ENCODE measurements around the gene CLCA2.
A peak's percentile ranks its signal among the peaks of the same experiment; 100 is the strongest.

CLCA2 gene, protein sequence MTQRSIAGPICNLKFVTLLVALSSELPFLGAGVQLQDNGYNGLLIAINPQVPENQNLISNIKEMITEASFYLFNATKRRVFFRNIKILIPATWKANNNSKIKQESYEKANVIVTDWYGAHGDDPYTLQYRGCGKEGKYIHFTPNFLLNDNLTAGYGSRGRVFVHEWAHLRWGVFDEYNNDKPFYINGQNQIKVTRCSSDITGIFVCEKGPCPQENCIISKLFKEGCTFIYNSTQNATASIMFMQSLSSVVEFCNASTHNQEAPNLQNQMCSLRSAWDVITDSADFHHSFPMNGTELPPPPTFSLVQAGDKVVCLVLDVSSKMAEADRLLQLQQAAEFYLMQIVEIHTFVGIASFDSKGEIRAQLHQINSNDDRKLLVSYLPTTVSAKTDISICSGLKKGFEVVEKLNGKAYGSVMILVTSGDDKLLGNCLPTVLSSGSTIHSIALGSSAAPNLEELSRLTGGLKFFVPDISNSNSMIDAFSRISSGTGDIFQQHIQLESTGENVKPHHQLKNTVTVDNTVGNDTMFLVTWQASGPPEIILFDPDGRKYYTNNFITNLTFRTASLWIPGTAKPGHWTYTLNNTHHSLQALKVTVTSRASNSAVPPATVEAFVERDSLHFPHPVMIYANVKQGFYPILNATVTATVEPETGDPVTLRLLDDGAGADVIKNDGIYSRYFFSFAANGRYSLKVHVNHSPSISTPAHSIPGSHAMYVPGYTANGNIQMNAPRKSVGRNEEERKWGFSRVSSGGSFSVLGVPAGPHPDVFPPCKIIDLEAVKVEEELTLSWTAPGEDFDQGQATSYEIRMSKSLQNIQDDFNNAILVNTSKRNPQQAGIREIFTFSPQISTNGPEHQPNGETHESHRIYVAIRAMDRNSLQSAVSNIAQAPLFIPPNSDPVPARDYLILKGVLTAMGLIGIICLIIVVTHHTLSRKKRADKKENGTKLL

DNA sequence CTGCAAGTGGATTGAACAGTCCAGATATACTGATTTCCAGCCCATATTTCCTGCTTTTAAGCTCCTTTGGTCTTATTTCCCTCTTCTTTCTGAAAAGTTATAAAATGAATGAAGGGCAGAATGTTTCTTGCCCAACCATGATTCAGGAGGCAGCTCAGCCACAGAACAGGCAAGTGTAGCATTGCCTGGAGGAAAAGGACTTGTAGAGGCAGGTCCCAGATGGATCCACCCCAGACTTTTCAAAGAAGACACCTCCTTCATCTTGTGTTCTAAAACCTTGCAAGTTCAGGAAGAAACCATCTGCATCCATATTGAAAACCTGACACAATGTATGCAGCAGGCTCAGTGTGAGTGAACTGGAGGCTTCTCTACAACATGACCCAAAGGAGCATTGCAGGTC, at the start of gene CLCA2:
TSS of gene CLCA2 (plus strand) at position 299 of the 400 bp plus-strand sequence. CDS start at position 376, 77 bp downstream.
- DNase-seq (ENCODE audit: low spot score), result no peak

DNA sequence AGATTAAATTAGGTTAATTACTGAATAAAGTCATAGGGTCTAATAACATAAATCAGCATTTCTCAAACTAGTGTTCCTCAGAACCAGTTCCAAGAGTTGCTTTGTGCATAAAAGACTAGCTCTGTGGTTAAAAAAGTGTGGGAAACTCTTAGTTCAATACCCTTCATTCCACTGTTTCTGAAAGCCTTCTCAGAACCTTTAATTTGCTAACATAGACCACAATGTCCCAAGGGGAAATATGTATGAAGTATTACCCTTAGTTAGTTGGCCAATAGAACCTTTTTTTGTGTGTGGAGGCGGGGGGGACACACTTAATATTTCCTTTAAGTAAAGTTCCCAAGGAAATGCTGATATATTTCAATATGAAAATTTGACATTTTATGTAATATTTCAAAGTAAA, 48.3 kb upstream of the CLCA2 start:
- no peak for DNase-seq (ENCODE audit: low spot score)

DNA sequence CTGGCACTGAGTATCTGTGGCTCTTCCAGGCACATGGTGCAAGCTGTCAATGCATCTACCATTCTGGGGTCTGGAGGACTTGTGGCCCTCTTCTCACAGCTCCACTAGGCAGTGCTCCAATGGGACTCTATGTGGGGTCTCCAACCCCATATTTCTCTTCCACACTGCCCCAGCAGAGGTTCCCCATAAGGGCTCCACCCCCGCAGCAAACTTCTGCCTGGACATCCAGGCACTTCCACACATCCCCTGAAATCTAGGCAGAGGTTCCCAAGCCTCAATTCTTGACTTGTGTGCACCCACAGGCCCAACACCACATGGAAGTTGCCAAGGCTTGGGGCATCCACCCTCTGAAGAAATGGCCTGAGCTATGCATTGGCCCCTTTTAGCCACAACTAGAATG, 46.6 kb upstream of the CLCA2 start:
- DNase-seq (ENCODE audit: low spot score), result no peak

DNA sequence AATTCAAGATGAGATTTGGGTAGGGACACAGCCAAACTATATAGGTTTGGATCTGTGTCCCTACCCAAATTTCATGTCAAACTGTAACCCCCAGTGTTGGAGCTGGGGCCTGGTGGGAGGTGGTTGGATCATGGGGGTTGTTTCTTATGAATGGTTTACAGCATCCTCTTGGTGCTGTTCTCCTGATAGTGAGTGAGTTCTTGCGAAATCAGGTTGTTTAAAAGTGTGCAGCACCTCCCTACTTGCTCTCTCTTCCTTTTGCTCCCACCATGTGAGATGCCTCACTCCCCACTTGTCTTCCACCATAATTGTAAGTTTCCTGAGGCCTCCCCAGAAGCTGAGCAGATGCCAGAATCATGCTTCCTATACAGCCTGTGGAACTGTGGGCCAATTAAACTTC, 45.2 kb upstream of the CLCA2 start:
- no peak for DNase-seq (ENCODE audit: low spot score)

DNA sequence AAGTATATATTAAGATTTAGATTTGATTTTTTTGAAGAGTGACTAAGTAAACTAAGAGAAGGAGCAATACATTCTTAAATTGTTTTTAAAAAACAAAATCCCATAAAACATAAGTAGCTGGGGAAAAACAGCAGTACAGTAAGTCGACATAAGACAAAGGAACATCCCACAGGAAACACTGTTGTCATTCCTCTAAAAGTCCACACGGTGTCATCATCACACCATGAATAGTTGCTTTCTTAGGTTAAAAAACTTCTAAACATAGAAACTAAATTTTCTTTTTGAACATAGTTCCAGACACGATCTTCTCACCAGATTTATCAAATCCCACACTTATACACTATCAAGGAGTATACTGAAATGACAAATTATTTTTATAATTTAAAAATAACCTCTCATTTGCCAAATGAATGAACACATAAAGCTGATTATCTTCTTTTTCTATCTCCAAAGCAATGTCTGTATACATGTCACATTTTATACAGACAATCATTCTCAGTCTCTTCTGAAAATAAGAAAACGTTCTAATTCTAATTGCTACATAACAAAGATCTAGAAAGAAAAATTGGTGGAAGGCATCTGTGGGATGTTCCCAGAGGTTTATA, 43.6 kb upstream of the CLCA2 start:
- DNase-seq (ENCODE audit: low spot score), result no peak

DNA sequence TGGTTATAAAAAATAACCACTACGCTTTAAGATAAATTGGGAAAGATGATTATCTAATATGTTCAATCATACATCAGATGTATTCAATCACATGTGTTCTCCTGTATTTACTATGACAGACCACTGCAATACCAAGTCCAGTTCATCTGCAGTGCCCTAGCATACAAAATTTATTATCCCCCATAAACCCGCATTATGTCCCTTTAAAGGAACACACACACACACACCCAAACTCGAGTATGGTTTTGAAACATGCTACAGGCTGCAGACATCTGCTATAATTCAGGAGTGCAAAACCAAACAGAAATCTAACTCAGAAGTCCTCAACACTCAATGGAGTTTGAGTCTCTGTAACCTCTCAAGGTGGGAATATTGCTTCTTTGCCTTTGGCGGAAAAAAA, 42.7 kb upstream of the CLCA2 start:
- DNase-seq (ENCODE audit: low spot score), result no peak

DNA sequence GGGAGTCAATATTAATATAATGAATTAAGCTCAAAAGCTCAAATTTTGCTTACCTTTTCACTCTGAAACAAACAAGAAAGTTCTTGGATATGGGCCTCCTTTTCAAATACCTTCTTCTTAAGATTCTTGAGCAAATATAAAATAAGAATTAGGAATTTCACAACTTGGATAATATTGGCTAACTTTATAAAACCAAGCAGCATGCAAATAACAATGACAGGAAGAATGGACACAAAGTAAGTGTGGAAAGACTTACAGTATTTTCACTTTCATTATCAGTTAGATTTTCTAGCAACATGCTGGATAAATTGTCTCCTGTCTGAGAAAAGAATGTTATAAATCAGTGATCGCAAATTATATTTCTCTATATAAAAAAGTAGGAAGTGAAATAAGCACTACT, 41.1 kb upstream of the CLCA2 start:
- DNase-seq (ENCODE audit: low spot score), result no peak

DNA sequence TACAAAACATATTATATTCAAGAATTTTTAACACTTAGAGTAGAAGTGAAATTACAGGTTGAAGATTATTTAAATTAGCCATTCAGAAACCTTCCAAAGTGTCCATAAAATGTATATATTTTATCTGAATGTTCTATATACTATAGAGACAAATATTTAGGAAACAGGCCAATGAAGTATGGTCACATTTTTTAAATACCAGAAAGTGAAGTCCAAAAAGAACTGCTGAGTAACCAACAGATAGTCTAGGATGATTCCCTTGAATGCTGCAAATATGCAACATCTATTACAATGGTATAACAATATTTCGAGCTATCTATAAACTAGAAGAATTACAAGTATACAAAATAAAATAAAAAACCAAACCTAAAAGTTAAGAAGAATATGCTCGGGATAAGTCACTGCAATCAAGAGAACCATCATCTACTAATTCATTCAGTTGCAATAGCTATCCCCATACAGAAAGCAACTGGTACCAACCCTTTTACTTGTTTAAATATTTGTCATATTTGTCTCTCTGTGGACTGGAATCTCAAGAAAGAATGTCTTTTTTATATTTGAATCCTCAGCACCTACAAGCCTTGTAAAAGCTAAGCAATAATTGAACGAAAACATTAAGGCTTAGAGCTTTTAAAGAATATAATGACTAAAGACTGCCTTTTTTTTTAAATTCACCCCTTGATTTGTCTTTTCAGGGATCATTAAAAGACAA, 35.9 kb upstream of the CLCA2 start:
- no peak for DNase-seq (ENCODE audit: low spot score)

DNA sequence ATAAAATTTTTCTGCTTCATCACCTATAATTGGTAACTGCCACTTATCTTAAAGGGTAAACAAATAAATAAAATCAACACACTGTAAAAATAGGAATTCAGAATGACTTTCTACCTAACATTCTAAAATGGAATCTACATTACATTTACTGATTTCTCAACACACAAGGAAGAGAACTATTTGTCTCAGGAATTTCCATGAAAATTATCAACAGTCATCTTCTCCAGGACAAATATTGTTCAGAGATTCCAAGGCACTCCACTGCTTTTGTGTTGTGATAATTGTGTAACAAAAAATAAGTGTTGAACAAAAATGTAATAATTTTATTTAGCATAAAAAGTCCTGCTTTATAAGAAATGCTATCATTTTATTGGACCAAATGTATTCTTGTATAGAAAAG, 35.2 kb upstream of the CLCA2 start:
- DNase-seq (ENCODE audit: low spot score), result no peak

DNA sequence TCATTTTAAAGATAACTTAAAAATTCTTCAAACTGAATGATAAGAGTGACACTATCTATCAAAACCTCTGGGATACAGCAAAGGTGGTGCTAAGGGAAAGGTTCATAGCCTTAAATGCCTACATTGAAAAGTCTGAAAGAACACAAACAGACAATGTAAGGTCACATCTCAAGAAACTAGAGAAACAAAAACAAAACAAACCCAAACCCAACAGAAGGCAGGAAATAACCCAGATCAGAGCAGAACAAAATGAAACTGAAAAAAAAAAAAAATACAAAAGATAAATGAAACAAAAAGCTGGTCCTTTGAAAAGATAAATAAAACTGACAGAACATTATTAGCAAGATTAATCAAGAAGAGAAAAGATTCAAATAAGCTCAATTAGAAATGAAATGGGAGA, 34.7 kb upstream of the CLCA2 start:
- DNase-seq (ENCODE audit: low spot score), result no peak

DNA sequence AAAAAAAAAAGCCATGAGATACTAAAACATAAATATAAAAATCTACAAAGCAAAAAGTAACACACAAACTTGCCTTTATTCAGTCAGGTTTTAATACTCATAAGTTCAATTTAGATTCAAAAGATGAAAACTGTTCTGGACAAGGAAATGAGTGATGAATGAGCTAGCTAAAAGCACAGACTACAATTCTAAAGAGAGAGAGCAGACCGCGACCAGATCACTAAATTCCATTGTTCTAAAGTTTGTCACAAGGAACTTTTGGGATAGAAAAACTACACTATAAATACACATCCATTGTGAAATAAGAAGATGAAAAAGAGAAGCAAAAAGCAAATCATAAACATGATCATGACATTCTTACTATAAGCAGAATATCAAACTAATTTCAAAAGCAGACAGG, 29.6 kb upstream of the CLCA2 start:
- DNase-seq (ENCODE audit: low spot score), result no peak

DNA sequence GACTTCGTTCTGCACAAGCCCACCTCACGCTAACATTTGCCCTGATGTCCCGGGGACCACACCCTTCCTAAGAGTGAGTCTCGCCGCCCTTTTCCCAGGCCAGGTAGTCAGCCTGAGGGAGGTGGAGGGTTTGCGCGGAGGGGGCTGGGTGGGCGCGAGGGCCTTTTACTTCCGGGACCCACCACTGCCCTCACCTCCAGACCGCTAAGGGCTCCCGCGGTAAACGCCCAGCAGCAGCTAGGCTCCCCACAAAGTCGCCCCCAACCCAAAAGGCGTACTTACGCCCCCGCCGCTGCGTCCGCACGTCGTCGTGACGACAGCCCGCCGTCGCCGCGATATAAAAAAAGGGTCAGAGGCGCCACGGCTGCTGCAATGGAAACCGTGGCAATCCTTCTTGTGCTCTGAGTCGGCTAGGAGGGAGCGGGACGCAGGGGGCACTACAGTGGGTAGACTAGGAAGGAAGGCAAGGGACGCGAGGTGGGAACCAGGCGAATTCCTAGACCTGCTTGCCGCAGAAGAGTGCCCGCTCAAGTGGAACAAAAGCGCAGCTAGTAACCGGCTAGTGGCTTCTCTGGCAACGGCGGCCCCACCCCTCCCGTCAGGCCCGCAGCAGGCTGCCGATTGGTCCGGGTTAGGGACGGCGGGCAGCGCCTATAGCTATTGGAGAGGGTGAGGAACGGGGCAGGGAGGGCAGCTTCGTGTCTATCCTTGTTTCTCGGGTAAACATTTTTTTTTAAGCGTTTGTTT, 28.0 kb upstream of the CLCA2 start, which contains the start of gene ODF2L:
TSS of gene ODF2L (minus strand) at position 573 of the 747 bp plus-strand sequence. CDS start 9,296 bp downstream, outside the sequence.
- peak; percentile 90 for DNase-seq (ENCODE audit: low spot score)

DNA sequence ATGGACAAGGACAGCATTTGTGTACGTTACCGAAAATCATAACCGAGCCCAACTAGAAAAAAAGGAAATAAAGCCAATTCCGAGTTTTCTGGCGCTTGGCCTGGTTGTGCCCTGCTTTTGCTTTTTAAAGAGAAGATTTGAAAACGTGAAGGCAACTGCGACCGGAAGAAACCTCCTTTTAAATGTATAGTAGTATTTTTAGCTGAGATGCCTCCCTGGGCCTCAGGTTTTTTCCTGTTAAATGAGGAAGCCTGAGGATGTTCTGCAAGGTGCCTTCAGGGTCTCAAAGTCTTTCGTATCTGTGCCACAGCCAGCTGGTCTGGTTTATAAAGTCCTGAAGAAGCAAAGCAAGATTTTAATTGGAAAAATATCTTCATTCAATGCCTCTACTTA, 27.5 kb upstream of the CLCA2 start:
- DNase-seq (ENCODE audit: low spot score), result no peak

DNA sequence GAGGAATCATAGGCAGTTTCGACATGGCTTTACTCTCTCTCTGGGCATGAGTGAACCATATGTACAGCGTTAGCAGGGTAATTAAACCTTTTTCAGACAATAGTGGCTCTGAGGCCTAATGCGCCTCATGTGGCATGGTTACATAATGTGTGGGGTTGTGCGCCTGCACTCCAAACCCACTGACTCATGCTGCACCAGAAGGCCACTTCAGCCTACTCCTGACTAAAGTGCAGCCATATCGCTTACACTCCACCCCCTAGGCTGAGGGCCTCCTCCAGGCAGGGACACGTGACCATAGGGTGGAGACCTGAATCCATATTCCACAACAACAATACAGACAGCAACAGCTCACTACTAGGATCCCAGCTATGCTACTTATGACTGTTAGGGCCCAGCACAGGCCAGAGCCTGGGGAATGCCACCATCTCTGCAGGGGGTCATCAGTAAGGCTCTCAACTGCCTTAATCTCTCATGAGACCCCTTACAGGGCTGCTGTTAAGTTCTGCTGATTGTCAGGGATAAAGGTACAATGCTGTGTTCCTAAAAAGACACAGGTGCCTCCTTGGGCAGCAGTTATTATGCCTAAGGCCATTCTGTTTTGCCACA, 14.5 kb upstream of the CLCA2 start:
- no peak for DNase-seq (ENCODE audit: low spot score)

DNA sequence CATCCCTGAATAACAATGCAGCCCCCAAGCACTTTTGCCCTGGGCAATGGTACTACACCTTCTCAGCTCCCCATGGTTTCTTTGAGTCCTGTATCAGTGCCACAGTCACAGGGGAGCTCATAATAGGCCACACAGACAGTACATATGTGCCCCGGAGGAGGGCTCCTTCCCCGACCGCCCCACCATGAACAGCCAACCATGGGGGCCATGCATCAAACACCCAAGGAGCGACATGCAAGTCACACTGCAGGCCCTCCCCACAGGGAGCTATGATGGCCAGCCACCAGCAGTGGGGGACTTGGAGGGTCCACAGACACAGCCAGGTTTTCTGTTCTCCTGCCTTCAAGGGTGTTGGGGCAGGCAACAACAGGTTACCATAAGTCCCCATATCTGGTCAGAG, 13.1 kb upstream of the CLCA2 start:
- DNase-seq (ENCODE audit: low spot score), result no peak

DNA sequence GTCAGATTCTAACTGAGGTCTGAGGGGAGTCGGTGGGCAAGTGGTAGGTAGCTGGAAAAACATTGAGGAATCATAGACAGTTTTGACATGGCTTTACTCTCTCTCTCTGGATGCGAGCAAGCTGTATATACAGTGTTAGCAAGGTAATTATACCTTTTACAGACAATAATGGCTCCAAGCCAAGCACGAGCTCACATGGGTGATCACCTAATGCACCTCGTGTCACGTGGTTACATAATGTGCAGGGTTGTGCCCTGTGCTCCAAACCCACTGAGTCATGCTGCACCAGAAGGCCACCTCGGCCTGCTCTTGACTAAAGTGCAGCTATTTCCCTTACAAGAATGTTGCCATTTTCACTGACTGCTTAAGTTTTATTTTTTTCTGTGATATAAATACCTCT, 7.6 kb upstream of the CLCA2 start:
- DNase-seq (ENCODE audit: low spot score), result no peak

DNA sequence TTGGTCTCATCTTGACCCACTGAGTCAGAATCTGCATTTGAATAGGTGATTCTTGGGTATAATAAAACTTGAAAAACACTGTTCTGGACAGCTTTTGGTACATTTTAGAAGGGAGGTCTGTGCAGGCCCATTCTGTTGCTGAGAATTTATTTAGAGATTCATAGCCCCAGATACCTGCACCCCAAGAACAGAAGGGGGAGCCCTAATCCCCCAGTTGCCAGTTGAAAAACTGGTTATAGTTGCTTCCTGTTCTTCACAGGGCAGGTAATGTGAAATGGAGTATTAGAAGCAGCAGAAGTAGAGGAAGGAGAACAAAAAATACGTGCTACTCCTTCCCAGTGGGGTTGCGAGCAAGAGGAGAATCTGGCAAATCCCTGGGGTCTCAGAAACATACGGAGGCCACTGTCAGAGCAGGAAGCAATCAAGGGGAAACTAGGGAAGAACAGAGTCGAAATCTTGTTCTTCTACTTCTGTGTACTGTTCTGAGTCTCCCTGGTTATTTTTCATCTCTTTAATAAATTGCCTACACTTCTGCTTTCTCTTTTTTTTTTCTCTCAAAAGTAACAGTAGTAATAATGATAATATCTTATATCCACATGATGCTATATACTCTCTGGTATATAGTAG, 4.6 kb upstream of the CLCA2 start:
- no peak for DNase-seq (ENCODE audit: low spot score)

DNA sequence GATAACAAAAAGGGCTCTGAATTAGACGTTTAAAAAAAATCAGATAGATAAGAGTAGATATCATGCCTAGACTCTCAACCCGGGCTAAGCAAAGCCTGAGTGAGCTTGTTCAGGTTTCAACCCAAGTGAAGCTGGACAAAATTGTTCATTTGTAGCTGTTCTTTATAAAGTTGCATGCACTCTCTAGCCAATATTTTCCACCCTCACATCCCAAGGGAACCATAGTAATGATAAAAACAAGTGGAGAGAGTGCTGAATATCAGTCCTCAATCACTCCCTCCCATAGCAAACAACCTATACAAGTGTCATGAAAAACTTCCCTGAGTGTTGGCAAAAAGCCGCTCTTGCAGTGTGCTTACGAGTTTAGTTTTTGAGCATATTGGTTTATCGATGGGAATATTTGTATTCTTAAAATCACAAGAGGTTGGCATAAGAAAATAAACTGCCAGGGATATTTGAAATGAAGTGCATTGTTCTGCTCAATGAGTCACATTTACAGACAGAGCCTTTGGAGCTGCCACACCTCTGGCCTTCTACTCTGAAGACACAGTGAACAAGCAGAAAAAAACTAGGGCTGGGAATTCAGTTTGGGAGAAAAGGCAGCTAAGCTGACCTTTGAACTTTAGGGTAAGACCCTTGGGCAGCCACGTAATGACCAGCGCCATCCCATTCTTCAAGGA, 2.2 kb upstream of the CLCA2 start:
- no peak for DNase-seq (ENCODE audit: low spot score)

DNA sequence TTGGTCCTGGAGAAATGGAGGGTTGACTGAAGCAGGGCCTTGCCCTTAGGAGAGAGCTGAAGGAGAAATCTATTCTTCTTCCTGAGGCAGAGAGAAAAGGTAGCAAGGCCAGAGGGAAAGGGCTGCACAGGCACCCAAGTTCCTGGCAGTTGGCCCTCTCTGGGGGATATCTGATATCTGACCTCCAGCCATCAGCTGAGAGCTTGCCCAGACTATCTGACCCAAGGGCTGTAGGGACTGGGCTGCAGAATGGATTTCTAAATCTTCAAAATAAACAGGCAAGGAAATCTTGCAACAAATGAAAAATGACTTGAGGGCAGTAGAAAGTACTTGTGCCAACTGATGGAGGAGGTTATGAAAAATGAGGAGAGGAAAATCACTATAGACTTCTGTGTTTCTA, 498 bp upstream of the CLCA2 start:
- DNase-seq (ENCODE audit: low spot score), result no peak

Data from left forelimb (tissue), 1 donor.